CD8-positive, alpha-beta memory T cell (primary cell): ENCODE data around the gene MPPE1. TPM values are rescaled to one million over a fixed set of nuclear protein-coding genes. Genes with fewer than 3 reads are reported as not detected.
"Not testable (repeated sequence)": the region's sequence is repeated elsewhere in the genome, so short reads cannot be mapped to it uniquely, and the experiment has no call there.

Source experiments
- CTCF ChIA-PET: fragments of 350-600 bp; sonication (Branson Sonifier 250); formaldehyde crosslinking; loops from one replicate; lab custom pipeline; 2021; ENCODE audit warnings: antibody characterized with exemption; lab: Charles Lee
- POLR2A ChIA-PET: fragments of 350-600 bp; sonication (Branson Sonifier 250); formaldehyde crosslinking; loops from one replicate; lab custom pipeline; 2021; ENCODE audit warnings: antibody characterized with exemption; lab: Charles Lee
- DNase-seq, 5 donors: peaks; one replicate each; pipeline versions ENCODE4 v3.0.0 to v3.0.0-alpha.2; 2020 to 2022; ENCODE audit warnings: mixed read lengths in 1 of 5
- H3K27ac ChIP-seq: one replicate; pipeline ENCODE4 v1.7.0; 2013; ENCODE audit warnings: low read depth, mild to moderate bottlenecking, low read length, moderate library complexity
- H3K27me3 ChIP-seq: 2 replicates; pipeline ENCODE4 v1.7.0; 2013; ENCODE audit warnings: low read length, mild to moderate bottlenecking; ENCODE audit not compliant: insufficient read depth, poor library complexity, severe bottlenecking
- H3K36me3 ChIP-seq: 2 replicates; pipeline ENCODE4 v1.7.0; 2013; ENCODE audit warnings: mild to moderate bottlenecking, low read length, moderate library complexity; ENCODE audit not compliant: insufficient read depth
- H3K4me1 ChIP-seq: 2 replicates; pipeline ENCODE4 v1.7.0; 2013; ENCODE audit warnings: mild to moderate bottlenecking, low read length, moderate library complexity; ENCODE audit not compliant: insufficient read depth
- H3K4me3 ChIP-seq: 2 replicates; pipeline ENCODE4 v1.7.0; 2013; ENCODE audit warnings: mild to moderate bottlenecking, low read length
- H3K9me3 ChIP-seq: 2 replicates; pipeline ENCODE4 v1.7.0; 2013; ENCODE audit warnings: mild to moderate bottlenecking, low read length
- H3K27ac Mint-ChIP-seq, 8 donors: one replicate each; pipeline ENCODE4 v1.8.0; 2020 to 2021; ENCODE audit warnings: mixed read lengths in 8 of 8, mild to moderate bottlenecking in 6 of 8, inconsistent platforms in 3 of 8, moderate library complexity in 3 of 8
- H3K27me3 Mint-ChIP-seq, 2 donors: one replicate each; pipeline ENCODE4 v1.8.0; 2020 to 2021; ENCODE audit warnings: mixed read lengths in 2 of 2, mild to moderate bottlenecking in 1 of 2, moderate library complexity in 1 of 2
- H3K36me3 Mint-ChIP-seq, 3 donors: one replicate each; pipeline ENCODE4 v1.8.0; 2020 to 2021; ENCODE audit warnings: mixed read lengths in 3 of 3, inconsistent platforms in 1 of 3, mild to moderate bottlenecking in 1 of 3
- H3K4me1 Mint-ChIP-seq, 3 donors: one replicate each; pipeline ENCODE4 v1.8.0; 2020 to 2021; ENCODE audit warnings: mixed read lengths in 3 of 3, inconsistent platforms in 1 of 3, mild to moderate bottlenecking in 1 of 3
- H3K4me3 Mint-ChIP-seq, 7 donors: one replicate each; pipeline ENCODE4 v1.8.0; 2020 to 2021; ENCODE audit warnings: mixed read lengths in 7 of 7, mild to moderate bottlenecking in 6 of 7, moderate library complexity in 4 of 7, inconsistent platforms in 2 of 7
- H3K9me3 Mint-ChIP-seq, 5 donors: one replicate each; pipeline ENCODE4 v1.8.0; 2020 to 2022; ENCODE audit warnings: mixed read lengths in 5 of 5, mild to moderate bottlenecking in 3 of 5, moderate library complexity in 2 of 5, inconsistent platforms in 1 of 5
- polyA plus RNA-seq: library from polyadenylated mRNA; unstranded; fragments of 300-500 nt; fragmentation: Illumina TruSeq; gene quantifications from one replicate; pipeline ENCODE4 v1.2.3, GENCODE V29; 2021
- total RNA-seq, 2 experiments: library from RNA; stranded (reverse); gene quantifications; one replicate each; pipeline ENCODE4 v1.2.3, GENCODE V29; 2021

MPPE1 gene
- total and polyA plus RNA-seq, 3 experiments from 2014 or later: 32.3 to 44.0 (median 37.7) TPM

- DNase-seq, H3K4me1 Mint-ChIP-seq, H3K4me3 ChIP-seq, H3K36me3 Mint-ChIP-seq, H3K27ac ChIP-seq, H3K4me1 ChIP-seq, POLR2A ChIA-PET, H3K9me3 ChIP-seq, H3K9me3 Mint-ChIP-seq, H3K27ac Mint-ChIP-seq, CTCF ChIA-PET, H3K4me3 Mint-ChIP-seq, H3K27me3 ChIP-seq, H3K36me3 ChIP-seq: not testable (repeated sequence)
- H3K27me3 Mint-ChIP-seq: peaks cover 0 to 11% of the 10 kb centered on the region in 2 donors
Measured at GRCh38 chr18:11916880-11917279, 8.8 kb upstream of the MPPE1 start.

DNA sequence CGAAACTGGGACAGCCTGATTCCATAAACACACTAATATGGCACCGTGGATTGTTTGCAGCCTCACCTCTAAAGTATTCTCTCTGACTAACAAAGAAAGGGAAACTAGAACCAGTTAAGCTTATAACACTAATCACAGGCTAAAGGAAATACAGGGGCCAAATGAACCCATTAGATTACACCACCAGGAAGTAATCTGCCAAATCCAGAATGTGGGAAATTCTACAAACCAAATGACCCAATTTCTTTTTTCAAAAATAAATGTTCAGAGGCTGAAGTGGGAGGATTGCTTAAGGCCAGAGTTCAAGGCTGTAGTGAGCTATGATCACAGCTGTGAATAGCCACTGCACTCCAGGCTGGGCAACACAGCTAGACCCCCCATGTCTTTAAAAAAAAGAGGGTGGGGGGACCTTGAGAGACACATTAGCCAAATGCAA is 1.5 kb upstream of the MPPE1 start:
- H3K4me1 Mint-ChIP-seq: peaks cover 16 to 38% (median 28%) of the 10 kb centered on the region in 3 donors
- H3K9me3 ChIP-seq: no peaks in the 10 kb centered on the region
- CTCF ChIA-PET: interaction anchor here (1.6 kb wide), 1 partner anchor 87 kb away, joined by 3 read pairs; no protein-coding TSS in a partner anchor
- no peaks in the 10 kb centered on the region for H3K9me3 Mint-ChIP-seq
- peak overlapping the region; percentile 83 to 96 (median 85) for H3K4me3 Mint-ChIP-seq
- H3K4me1 ChIP-seq: peaks cover 18% of the 10 kb centered on the region
- no peaks in the 10 kb centered on the region for H3K27me3 ChIP-seq
- no peak overlapping the region for H3K27ac ChIP-seq
- peak overlapping the region; percentile 82 for H3K4me3 ChIP-seq
- peaks cover 0 to 20% (median 2%) of the 10 kb centered on the region in 3 donors for H3K36me3 Mint-ChIP-seq
- no peaks in the 10 kb centered on the region for H3K36me3 ChIP-seq
- peak overlapping the region in 5 of 8 donors; percentile 24 to 96 (median 91) for H3K27ac Mint-ChIP-seq
- no peak for DNase-seq
- POLR2A ChIA-PET: no interaction called here
- no peaks in the 10 kb centered on the region for H3K27me3 Mint-ChIP-seq

DNA sequence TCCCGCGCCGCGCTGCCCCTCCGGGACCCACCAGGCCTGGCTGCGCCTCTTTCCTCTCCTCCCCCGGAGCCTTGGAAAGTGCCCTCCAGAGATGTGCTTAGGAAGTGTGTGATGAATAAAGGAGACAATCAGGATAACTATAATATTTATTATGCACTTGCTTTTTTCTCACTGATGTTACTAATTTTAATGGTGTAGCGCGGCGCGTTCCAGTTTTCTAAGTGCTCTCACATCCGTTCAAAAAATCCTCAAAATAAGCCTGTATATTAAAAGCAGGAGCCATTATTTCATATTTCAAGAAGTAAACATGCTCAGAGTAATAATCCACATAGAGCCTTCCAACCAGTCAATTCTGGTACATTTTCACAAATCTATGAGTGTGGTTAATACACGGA is 941 bp upstream of the MPPE1 start:
- Mint-ChIP-seq H3K27ac (peak overlapping the region; percentile 83 to 96 (median 91)), H3K9me3 (no peaks in the 10 kb centered on the region), H3K4me1 (peaks cover 16 to 38% (median 29%) of the 10 kb centered on the region in 3 donors), H3K4me3 (peak overlapping the region; percentile 83 to 96 (median 85)), H3K36me3 (peaks cover 0 to 20% (median 2%) of the 10 kb centered on the region in 3 donors), H3K27me3 (no peaks in the 10 kb centered on the region)
- ChIA-PET CTCF (interaction anchor here (1.6 kb wide), 1 partner anchor 87 kb away, joined by 3 read pairs; no protein-coding TSS in a partner anchor), POLR2A (interaction anchor here (1.1 to 1.4 kb wide), 3 partner anchors 38 to 59 kb away, joined by 4 to 5 read pairs (median 5); no protein-coding TSS in a partner anchor)
- no peaks in the 10 kb centered on the region for H3K9me3 ChIP-seq
- H3K4me1 ChIP-seq: peaks cover 18% of the 10 kb centered on the region
- peak overlapping the region; percentile 82 for H3K4me3 ChIP-seq
- no peak for DNase-seq
- H3K36me3 ChIP-seq: no peaks in the 10 kb centered on the region
- no peaks in the 10 kb centered on the region for H3K27me3 ChIP-seq
- peak overlapping the region; percentile 72 for H3K27ac ChIP-seq

- H3K27ac ChIP-seq: peak overlapping the region; percentile 72
- H3K4me3 Mint-ChIP-seq: peak overlapping the region; percentile 92 to 97 (median 96)
- H3K9me3 Mint-ChIP-seq: no peaks in the 10 kb centered on the region
- H3K9me3 ChIP-seq: no peaks in the 10 kb centered on the region
- ChIA-PET POLR2A (interaction anchor here (0.6 to 1.5 kb wide), 2 partner anchors 55 to 1041 kb away, joined by 3 to 10 read pairs; no protein-coding TSS in a partner anchor), CTCF (no interaction called here)
- no peak for DNase-seq
- H3K27me3 ChIP-seq: no peaks in the 10 kb centered on the region
- peak overlapping the region; percentile 82 for H3K4me3 ChIP-seq
- peak overlapping the region in 7 of 8 donors; percentile 91 to 97 (median 95) for H3K27ac Mint-ChIP-seq
- peaks cover 4% of the 10 kb centered on the region for H3K36me3 ChIP-seq
- peaks cover 0 to 36% (median 6%) of the 10 kb centered on the region in 3 donors for H3K36me3 Mint-ChIP-seq
- peaks cover 18% of the 10 kb centered on the region for H3K4me1 ChIP-seq
- no peaks in the 10 kb centered on the region for H3K27me3 Mint-ChIP-seq
- H3K4me1 Mint-ChIP-seq: peaks cover 22 to 49% (median 34%) of the 10 kb centered on the region in 3 donors
Measured at GRCh38 chr18:11906926-11907874, 917 bp downstream of the MPPE1 start.

GRCh38 chr18:11906176-11906575 is 1.9 kb downstream of the MPPE1 start:
- Mint-ChIP-seq H3K4me3 (peak overlapping the region in 5 of 7 donors; percentile 48 to 77 (median 59)), H3K4me1 (peaks cover 22 to 55% (median 40%) of the 10 kb centered on the region in 3 donors), H3K36me3 (peaks cover 0 to 42% (median 9%) of the 10 kb centered on the region in 3 donors), H3K9me3 (no peaks in the 10 kb centered on the region), H3K27me3 (no peaks in the 10 kb centered on the region), H3K27ac (peak overlapping the region in 6 of 8 donors; percentile 43 to 91 (median 68))
- Histone ChIP-seq H3K4me1 (peaks cover 18% of the 10 kb centered on the region), H3K36me3 (peaks cover 4% of the 10 kb centered on the region), H3K27ac (no peak overlapping the region), H3K9me3 (no peaks in the 10 kb centered on the region), H3K27me3 (no peaks in the 10 kb centered on the region), H3K4me3 (no peak overlapping the region)
- ChIA-PET CTCF (no interaction called here), POLR2A (interaction anchor here (1.5 kb wide), 1 partner anchor 54 kb away, joined by 10 read pairs; no protein-coding TSS in a partner anchor)
- DNase-seq: no peak

DNA sequence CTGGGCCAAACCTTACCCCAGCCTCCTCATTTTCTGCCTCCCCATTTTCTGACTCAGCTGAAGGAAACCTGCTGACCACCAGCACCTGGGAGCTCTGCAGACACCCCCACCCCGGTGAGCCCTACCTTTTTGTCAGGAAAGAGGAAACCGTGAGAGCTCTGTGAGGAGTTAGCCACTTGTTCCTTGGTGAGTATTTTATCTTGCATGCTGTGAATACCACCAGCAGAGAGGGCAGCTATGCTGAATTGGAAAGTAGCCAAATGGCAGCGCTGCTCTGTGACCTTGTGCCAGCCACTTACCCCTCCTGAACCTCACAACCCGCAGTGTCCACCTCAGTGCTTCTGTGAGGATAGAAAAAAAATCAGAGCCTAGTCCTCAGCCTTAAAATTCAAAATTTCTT is 2.5 kb downstream of the MPPE1 start:
- ChIA-PET POLR2A (no interaction called here), CTCF (interaction anchor here (0.8 kb wide), 1 partner anchor 49 kb away, joined by 3 read pairs; no protein-coding TSS in a partner anchor)
- Histone ChIP-seq H3K36me3 (peaks cover 4% of the 10 kb centered on the region), H3K9me3 (no peaks in the 10 kb centered on the region), H3K4me3 (no peak overlapping the region), H3K27me3 (no peaks in the 10 kb centered on the region), H3K27ac (no peak overlapping the region), H3K4me1 (peaks cover 18% of the 10 kb centered on the region)
- H3K4me1 Mint-ChIP-seq: peaks cover 22 to 55% (median 40%) of the 10 kb centered on the region in 3 donors
- no peak for DNase-seq
- H3K4me3 Mint-ChIP-seq: peak overlapping the region in 4 of 7 donors; percentile 48 to 77 (median 58)
- peaks cover 0 to 42% (median 9%) of the 10 kb centered on the region in 3 donors for H3K36me3 Mint-ChIP-seq
- H3K27me3 Mint-ChIP-seq: no peaks in the 10 kb centered on the region
- H3K9me3 Mint-ChIP-seq: no peaks in the 10 kb centered on the region
- peak overlapping the region in 6 of 8 donors; percentile 23 to 75 (median 64) for H3K27ac Mint-ChIP-seq

DNA sequence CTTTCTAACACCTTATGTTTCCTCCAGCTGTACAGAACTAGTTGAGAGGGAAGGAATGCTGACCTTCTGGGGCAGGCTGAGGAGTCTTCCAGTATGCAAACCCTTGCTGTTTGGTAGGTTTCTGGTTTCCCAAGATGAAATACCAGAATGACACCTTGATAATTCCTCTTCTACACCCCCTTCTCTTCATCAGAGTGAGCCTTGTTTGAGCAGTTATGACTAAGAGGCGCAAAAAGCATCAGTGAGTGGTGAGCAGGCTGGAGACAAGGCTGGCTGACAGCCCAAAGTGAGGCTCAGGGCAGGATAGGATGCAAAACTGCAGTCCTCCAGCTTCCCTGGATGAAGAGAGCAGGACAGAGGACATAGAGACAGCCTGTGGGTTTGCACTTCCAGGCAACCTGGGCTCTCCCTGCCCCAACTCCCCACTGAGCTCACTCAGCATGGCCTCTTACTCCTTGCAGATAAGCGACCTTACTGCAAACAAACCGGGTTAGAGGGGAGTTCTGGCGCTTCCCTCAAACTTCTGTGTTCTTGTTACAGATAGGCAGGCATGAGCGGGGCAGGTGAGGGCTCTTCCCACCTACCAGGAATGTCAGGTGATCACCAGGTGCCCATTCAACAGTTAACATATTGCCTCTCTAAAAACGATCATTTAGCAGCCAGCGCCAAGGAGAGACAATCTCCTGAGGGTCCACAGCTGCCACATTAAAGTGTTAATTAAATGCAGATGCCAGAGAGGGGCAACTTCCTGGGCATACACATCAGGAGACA is 5.4 kb downstream of the MPPE1 start:
- H3K36me3 Mint-ChIP-seq: peaks cover 0 to 53% (median 10%) of the 10 kb centered on the region in 3 donors
- peak overlapping the region in 1 of 7 donors; percentile 27 for H3K4me3 Mint-ChIP-seq
- H3K9me3 Mint-ChIP-seq: no peaks in the 10 kb centered on the region
- H3K4me1 ChIP-seq: peaks cover 10% of the 10 kb centered on the region
- H3K4me1 Mint-ChIP-seq: peaks cover 18 to 45% (median 32%) of the 10 kb centered on the region in 3 donors
- no peaks in the 10 kb centered on the region for H3K27me3 Mint-ChIP-seq
- no peak overlapping the region for H3K4me3 ChIP-seq
- peak overlapping the region in 2 of 8 donors; percentile 44 to 63 for H3K27ac Mint-ChIP-seq
- no peaks in the 10 kb centered on the region for H3K27me3 ChIP-seq
- H3K27ac ChIP-seq: no peak overlapping the region
- ChIA-PET CTCF (no interaction called here), POLR2A (no interaction called here)
- no peak for DNase-seq
- no peaks in the 10 kb centered on the region for H3K9me3 ChIP-seq
- peaks cover 4% of the 10 kb centered on the region for H3K36me3 ChIP-seq
